ENCODE measurements around the gene SLC22A7. TPM values are rescaled to one million over a fixed set of nuclear protein-coding genes. Genes with fewer than 3 reads are reported as not detected.
"Not testable (repeated sequence)": the region's sequence is repeated elsewhere in the genome, so short reads cannot be mapped to it uniquely, and the experiment has no call there.

The SLC22A7 gene
- total RNA-seq, 2 donors from 2014 or later = not detected

DNA sequence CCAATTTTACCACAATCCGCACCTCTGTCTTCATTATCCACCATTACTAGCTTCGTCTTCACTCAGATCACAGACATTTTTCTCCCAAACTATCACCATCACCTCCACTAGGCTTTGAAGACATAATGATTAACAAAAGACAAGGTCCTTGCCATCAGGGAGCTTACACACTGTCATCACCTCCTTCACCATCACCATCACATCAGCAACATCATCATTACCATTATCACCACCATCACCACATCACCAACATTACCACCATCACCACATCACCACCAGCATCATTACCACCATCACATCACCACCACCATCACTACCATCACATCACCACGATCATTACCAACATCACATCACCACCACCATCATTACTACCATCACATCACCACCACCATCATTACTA lies 4.4 kb upstream of the SLC22A7 start:
- DNase-seq (no peak), ATAC-seq (no peak)
- intact Hi-C loops (cut with DNase I) = no loop called here

DNA sequence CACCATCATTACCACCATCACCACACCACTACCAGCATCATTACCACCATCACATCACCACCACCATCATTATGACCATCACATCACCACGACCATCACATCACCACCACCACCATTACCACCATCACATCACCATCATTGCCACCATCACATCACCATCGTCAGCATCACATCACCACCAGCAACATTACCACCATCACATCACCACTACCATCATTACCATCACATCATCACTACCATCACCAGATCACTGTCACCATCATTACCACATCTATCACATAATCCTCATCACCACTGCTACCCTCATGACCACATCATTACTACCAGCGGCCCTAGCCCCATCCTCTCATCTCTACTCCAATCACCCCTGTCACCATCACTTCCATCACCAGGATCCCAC lies 3.5 kb upstream of the SLC22A7 start:
- intact Hi-C loops (cut with DNase I) = no loop called here
- ATAC-seq (no peak), DNase-seq (no peak)

DNA sequence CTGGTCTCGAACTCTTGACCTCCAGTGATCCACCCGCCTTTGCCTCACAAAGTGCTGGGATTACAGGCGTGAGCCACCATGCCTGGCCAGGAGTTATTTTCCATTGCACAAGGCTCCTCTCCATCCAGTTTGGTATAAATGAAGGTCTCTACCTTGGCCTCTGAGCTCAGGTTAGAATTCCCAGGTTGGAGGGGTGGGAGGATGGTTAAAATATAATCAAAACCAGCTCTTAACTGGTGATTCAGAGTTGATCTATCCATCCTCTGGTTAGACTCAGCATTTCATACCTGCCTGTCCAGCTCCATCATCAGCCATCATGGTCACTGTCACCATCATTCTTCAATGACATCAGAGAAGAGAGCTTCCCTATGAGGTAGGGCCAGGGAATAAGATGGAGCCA lies 2.6 kb upstream of the SLC22A7 start:
- intact Hi-C loops (cut with DNase I) = no loop called here
- DNase-seq (no peak), ATAC-seq (no peak)

DNA sequence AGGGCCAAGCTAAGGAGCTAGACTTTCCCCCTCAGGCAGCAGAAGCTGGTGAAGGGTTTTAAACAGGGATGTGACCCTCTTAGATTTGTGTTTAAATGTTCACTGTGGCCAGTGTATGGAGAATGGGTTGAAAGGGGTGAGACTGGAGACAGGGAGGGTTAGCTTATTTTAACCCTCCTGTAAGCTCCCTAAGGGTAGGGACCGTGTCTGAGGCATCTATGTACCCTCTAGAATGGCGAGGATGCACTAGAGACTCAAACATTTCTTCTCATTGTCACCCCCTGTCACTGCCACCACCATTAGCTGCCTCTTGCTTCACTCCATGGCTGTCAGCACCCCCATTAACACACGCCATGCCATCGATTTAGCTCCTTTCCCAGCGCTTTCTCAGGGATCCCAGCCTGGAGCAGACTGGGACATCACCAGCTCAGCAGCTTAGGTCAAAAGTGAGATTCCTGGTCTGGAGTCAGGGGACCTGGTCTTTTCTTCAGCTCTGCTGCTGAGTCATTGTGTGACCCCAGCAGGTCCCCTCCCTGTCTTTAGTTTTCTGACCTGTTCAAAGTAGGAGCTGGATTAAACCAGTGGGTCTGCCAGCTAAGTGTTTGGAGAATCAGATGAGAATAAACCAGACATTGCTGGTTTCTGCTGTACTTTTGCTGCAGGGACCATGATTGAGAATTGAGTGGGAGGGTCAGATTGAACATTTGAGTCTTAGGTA lies 1.1 kb upstream of the SLC22A7 start:
- ATAC-seq (no peak), DNase-seq (no peak)
- intact Hi-C loops (cut with DNase I) = no loop called here

DNA sequence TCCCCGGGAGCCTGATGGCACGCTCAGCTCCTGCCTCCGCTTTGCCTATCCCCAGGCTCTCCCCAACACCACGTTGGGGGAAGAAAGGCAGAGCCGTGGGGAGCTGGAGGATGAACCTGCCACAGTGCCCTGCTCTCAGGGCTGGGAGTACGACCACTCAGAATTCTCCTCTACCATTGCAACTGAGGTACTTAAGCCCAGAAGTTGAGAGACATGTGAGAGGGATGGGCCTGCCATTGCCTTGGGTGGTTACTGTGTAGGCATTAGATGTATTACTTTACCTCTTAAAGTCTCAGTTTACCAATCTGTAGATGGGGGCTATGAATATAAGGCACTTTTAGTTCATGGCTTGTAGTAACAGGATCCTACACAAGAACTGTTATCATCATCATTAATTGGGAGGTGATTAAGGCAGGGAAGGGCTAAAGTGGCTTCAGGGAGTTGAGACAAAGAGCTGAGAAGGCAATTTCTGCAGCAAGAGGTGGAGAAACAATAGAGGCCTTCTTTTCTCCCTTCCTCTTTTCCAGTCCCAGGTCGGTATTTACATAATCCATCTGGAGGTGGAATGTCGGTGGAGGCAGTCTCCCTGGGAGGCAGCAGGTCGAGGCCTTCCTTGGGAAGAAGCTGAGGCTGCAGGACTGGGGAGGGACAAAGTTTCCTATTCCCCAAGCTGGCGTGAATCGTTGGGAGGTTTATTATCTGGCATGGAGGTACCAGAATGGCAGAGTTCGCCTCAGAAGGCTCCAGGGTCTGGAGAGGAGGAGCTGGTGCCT lies 691 bp downstream of the SLC22A7 start:
- DNase-seq = no peak
- intact Hi-C loops (cut with DNase I) = no loop called here
- ATAC-seq = no peak

DNA sequence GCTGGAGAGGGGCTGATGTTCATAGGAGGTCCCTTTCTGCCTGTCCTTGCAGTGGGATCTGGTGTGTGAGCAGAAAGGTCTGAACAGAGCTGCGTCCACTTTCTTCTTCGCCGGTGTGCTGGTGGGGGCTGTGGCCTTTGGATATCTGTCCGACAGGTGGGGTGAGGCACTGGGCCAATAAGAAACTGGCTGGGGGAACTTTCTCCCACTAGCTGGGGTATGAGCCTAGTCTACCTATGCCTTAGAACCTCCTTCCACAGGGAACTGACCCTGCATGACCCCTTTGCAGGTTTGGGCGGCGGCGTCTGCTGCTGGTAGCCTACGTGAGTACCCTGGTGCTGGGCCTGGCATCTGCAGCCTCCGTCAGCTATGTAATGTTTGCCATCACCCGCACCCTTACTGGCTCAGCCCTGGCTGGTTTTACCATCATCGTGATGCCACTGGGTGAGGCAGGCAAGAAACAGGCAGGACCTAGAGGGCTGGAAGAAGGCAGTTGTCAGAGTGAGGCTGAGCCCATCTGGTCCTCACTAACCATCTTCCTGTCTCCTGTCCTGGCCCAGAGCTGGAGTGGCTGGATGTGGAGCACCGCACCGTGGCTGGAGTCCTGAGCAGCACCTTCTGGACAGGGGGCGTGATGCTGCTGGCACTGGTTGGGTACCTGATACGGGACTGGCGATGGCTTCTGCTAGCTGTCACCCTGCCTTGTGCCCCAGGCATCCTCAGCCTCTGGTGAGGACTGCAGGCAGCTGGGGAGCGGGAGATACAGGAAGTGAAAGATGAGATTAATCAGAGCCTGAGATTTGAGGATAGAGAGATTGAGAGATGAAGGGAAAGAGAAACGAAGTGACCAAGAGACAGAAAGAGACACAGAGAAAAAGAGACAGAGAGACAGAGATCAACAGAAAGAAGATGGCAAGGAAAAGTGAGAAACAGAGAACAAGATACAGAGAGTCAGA lies 1.6 kb downstream of the SLC22A7 start:
- intact Hi-C loops (cut with DNase I) = no loop called here

DNA sequence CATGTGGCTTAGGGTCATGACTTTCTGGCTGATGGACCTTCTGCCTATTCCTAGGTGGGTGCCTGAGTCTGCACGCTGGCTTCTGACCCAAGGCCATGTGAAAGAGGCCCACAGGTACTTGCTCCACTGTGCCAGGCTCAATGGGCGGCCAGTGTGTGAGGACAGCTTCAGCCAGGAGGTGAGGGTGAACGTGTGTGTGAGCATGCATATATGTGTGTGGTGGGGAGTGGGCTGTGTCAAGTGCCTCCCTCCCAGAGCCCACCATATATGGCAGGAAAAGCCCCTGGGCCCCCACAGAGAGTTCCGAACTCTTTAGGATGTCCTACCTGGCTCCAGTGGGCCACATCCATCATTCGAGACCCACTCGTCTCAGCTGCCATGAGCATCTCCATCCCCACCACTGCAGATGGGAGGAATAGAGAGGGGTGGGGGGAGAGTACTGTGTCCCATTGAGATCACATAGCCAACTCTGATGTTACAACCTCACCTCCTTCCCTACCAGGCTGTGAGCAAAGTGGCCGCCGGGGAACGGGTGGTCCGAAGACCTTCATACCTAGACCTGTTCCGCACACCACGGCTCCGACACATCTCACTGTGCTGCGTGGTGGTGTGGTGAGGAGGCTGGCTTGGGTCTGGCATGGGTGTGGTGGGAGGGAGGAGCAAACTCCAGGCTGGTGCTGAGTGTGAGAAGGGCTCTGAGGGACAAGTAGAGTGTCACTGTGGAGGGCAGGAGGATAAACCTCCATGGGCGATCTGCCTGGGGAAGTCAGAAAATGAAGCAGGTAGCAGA lies 3.2 kb downstream of the SLC22A7 start:
- no peak for ATAC-seq
- intact Hi-C loops (cut with DNase I) = no loop called here
- no peak for DNase-seq

More for the DNA sequence above, 1.6 kb downstream of the SLC22A7 start:
- ATAC-seq = no peak
- no peak for DNase-seq

DNA sequence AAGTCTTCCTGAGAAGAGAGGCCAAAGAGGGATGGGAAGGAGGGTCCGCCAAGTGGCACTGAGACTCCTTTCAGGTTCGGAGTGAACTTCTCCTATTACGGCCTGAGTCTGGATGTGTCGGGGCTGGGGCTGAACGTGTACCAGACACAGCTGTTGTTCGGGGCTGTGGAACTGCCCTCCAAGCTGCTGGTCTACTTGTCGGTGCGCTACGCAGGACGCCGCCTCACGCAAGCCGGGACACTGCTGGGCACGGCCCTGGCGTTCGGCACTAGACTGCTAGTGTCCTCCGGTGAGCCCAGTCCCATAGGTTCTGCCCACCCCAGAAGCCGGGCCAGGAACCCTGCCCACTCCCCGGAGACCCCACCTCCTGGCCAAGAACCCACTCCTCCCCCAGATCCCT lies 4.1 kb downstream of the SLC22A7 start:
- intact Hi-C loops (cut with DNase I) = no loop called here
- no peak for DNase-seq
- ATAC-seq = no peak

DNA sequence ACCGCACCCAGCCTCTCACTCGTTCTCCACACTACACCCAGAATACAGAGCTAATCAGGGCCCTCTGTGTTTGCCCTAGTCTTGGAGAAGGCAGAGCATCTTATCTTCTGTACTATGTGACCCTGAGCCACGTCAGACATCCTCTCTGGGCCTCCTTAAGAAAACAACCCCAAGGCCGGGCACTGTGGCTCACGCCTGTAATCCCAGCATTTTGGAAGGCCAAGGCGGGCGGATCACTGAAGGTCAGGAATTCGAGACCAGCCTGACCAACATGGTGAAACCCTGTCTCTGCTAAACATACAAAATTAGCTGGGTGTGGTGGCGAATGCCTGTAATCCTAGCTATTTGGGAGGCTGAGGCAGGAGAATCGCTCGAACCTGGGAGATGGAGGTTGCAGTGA lies 4.9 kb downstream of the SLC22A7 start:
- DNase-seq; ATAC-seq; intact Hi-C loops (cut with DNase I): not testable (repeated sequence)

GRCh38 chr6:43303751-43304331 lies 5.8 kb downstream of the SLC22A7 start:
- intact Hi-C loops (cut with DNase I) = no loop called here
- no peak for DNase-seq
- ATAC-seq = no peak

DNA sequence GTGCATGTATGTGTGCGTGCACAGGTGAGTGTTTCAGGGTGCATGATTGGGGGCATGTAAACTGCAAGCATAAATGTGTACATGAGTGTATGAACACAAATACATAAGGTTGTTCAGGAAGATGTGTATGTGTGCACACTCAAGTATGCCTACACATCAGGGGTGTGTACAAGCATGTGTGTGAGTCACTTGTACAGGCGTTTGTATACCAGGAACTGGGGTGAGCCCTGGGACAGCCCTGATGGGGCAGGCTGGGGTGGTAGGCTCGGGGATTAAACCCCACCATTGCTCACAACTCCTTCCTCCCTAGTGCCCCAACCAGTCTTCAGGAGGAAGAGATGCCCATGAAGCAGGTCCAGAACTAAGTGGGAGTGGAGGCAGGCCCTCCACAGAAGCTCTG lies 6.3 kb downstream of the SLC22A7 start:
- intact Hi-C loops (cut with DNase I) = no loop called here
- DNase-seq = no peak
- ATAC-seq = no peak

GRCh38 chr6:43304882-43305281 lies 6.8 kb downstream of the SLC22A7 start:
- no peak for DNase-seq
- ATAC-seq = no peak
- intact Hi-C loops (cut with DNase I) = no loop called here

- intact Hi-C loops (cut with DNase I) = no loop called here
- ATAC-seq = peak in 1 of 2 donors; percentile 5
- no peak for DNase-seq
Measured at GRCh38 chr6:43306086-43306485, 8.0 kb downstream of the SLC22A7 start.

- intact Hi-C loops (cut with DNase I) = no loop called here
- peak in 1 of 2 donors; percentile 10 for ATAC-seq
Measured at GRCh38 chr6:43307451-43308100, 9.5 kb downstream of the SLC22A7 start.

DNA sequence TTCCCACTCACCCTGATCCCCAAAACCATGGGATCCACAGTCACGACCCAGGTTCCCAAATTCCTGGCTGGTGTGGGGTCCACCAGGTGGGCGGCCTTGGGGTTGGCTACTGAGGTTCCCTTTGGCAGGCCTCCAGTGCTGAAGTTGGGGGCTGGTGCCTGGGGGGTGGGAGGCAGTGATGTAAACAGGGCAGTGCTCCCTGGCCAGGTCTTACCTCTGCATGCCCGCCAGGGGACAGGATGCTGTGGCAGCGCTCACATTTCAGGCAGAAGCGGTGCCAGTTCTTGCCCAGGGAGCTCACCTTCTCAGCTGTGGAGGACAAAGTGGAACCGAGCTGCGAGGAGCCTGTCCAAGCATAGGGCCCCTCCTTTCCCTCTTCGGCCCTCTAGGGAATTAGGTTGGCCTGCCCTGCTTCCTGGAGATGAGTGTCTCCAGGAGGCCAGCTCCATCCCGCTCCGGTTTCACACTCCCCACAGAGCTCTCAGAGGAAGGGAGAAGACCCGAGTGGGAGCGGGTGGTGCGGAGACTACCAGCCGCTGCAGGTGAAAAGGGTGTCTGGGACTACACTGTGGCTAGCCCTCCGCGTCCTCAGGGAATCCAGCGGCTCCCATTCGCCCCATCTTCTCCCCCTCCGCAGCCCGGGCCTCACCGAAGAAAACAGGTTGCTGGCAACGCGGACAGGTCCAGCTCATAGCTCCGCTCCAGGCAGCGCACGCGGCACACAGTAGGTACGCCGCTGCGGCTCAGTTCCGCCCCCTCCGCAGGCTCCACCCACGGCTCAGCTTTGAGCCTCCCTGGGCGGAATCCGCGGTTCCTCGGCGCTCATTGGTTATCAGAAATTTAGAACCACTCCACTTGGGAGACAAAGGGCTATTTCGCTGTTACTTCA lies 10.3 kb downstream of the SLC22A7 start, which contains the start of gene CRIP3:
TSS of gene CRIP3 (minus strand) at position 726 of the 889 bp plus-strand sequence. CDS start at position 692, 34 bp downstream.
- DNase-seq = peak; percentile 41
- intact Hi-C loops (cut with DNase I) = no loop called here
- ATAC-seq = peak; percentile 78 to 81

More at GRCh38 chr6:43307451-43308100, 9.5 kb downstream of the SLC22A7 start:
- DNase-seq = no peak

DNA sequence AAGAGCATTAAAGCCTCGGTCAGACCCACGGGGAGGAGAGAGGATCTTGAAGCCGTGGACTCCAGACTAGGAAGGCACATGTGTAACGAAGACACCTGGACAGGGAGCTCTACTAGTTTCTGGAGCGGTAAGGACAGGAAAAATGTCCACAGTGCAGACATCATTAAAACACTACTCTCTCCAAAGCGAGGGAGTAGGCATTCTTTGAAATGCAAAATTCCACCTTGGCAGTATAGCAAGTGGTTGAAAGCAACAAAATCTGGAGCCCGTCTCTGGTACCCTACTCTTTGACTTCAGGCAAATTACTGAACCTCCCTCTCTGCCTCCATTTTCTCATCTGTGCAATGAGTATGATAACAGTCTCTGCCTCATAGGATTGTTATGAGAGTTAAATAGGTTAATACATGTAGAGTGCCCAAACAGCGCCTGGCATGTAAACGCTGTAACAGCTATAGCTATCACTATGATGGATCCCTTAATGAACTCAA lies 11.0 kb downstream of the SLC22A7 start:
- intact Hi-C loops (cut with DNase I) = no loop called here
- ATAC-seq (no peak), DNase-seq (no peak)

- no peak for DNase-seq
- ATAC-seq = no peak
- intact Hi-C loops (cut with DNase I) = no loop called here
Measured at GRCh38 chr6:43310134-43310533, 12.1 kb downstream of the SLC22A7 start.
